Lower leg skin (tissue), 3 donors: ENCODE data around the gene MBOAT2.

Experiments
- CTCF ChIP-seq, 3 donors: fragments of 450-650 bp; IDR thresholded peaks; one replicate each; pipeline ENCODE4 v1.5.1; 2016; ENCODE audit warnings: antibody characterized with exemption in 3 of 3, mild to moderate bottlenecking in 3 of 3, moderate library complexity in 2 of 3
- POLR2A ChIP-seq, 2 donors: fragments of 450-650 bp; IDR thresholded peaks; one replicate each; pipeline ENCODE4 v1.6.1; 2016 to 2017; ENCODE audit warnings: antibody characterized with exemption in 2 of 2, mild to moderate bottlenecking in 1 of 2, moderate library complexity in 1 of 2

- no peak for TF ChIP-seq CTCF (IDR thresholded peaks at IDR 0.05)
- TF ChIP-seq POLR2A (IDR thresholded peaks at IDR 0.05): no peak
Measured at GRCh38 chr2:8831516-8831915, 172.0 kb downstream of the MBOAT2 start.
